ENCODE measurements around the gene CFAP46.
"Not testable (repeated sequence)": the region's sequence is repeated elsewhere in the genome, so short reads cannot be mapped to it uniquely, and the experiment has no call there.

Gene CFAP46

GRCh38 chr10:132793871-132794849 lies 148.2 kb downstream of the CFAP46 start:
- Histone ChIP-seq H3K36me3 (ENCODE audit: insufficient read depth, insufficient read length, low read length) (no peaks in the 10 kb centered on the region), H3K4me1 (ENCODE audit: insufficient read depth, insufficient read length) (no peaks in the 10 kb centered on the region), H3K9me3 (ENCODE audit: insufficient read depth, low read length) (no peaks in the 10 kb centered on the region), H3K4me3 (ENCODE audit: insufficient read length, low read depth) (no peak overlapping the region), H3K9ac (ENCODE audit: insufficient read length, low read depth) (no peak overlapping the region), H3K27me3 (ENCODE audit: insufficient read depth, insufficient read length) (peaks cover 26% of the 10 kb centered on the region)
- no peak for DNase-seq (ENCODE audit: low read depth, low spot score)
- TF ChIP-seq ZNF274 (IDR thresholded peaks at IDR 0.05; ENCODE audit: low read depth, low read length), result no peak
- TF ChIP-seq SUZ12 (IDR thresholded peaks at IDR 0.05; ENCODE audit: extremely low read depth, insufficient read depth, insufficient read length), result no peak
- TF ChIP-seq YY1 (IDR thresholded peaks at IDR 0.05; ENCODE audit: insufficient read depth, insufficient read length), result no peak

GRCh38 chr10:132793213-132793612 lies 149.2 kb downstream of the CFAP46 start:
- TF ChIP-seq YY1 (IDR thresholded peaks at IDR 0.05; ENCODE audit: insufficient read depth, insufficient read length) (no peak), ZNF274 (IDR thresholded peaks at IDR 0.05; ENCODE audit: low read depth, low read length) (no peak), SUZ12 (IDR thresholded peaks at IDR 0.05; ENCODE audit: extremely low read depth, insufficient read depth, insufficient read length) (no peak)
- Histone ChIP-seq H3K4me1 (ENCODE audit: insufficient read depth, insufficient read length) (no peaks in the 10 kb centered on the region), H3K36me3 (ENCODE audit: insufficient read depth, insufficient read length, low read length) (no peaks in the 10 kb centered on the region), H3K9ac (ENCODE audit: insufficient read length, low read depth) (no peak overlapping the region), H3K9me3 (ENCODE audit: insufficient read depth, low read length) (no peaks in the 10 kb centered on the region), H3K27me3 (ENCODE audit: insufficient read depth, insufficient read length) (peaks cover 35% of the 10 kb centered on the region), H3K4me3 (ENCODE audit: insufficient read length, low read depth) (no peak overlapping the region)
- no peak for DNase-seq (ENCODE audit: low read depth, low spot score)

GRCh38 chr10:132792796-132793195 lies 149.6 kb downstream of the CFAP46 start:
- no peak for DNase-seq (ENCODE audit: low read depth, low spot score)
- Histone ChIP-seq H3K4me1 (ENCODE audit: insufficient read depth, insufficient read length) (no peaks in the 10 kb centered on the region), H3K4me3 (ENCODE audit: insufficient read length, low read depth) (no peak overlapping the region), H3K9ac (ENCODE audit: insufficient read length, low read depth) (no peak overlapping the region), H3K36me3 (ENCODE audit: insufficient read depth, insufficient read length, low read length) (no peaks in the 10 kb centered on the region), H3K27me3 (ENCODE audit: insufficient read depth, insufficient read length) (peaks cover 40% of the 10 kb centered on the region), H3K9me3 (ENCODE audit: insufficient read depth, low read length) (no peaks in the 10 kb centered on the region)
- TF ChIP-seq YY1 (IDR thresholded peaks at IDR 0.05; ENCODE audit: insufficient read depth, insufficient read length) (no peak), ZNF274 (IDR thresholded peaks at IDR 0.05; ENCODE audit: low read depth, low read length) (no peak), SUZ12 (IDR thresholded peaks at IDR 0.05; ENCODE audit: extremely low read depth, insufficient read depth, insufficient read length) (no peak)

- H3K9me3 ChIP-seq (ENCODE audit: insufficient read depth, low read length); DNase-seq (ENCODE audit: low read depth, low spot score); H3K36me3 ChIP-seq (ENCODE audit: insufficient read depth, insufficient read length, low read length); H3K4me1 ChIP-seq (ENCODE audit: insufficient read depth, insufficient read length); H3K4me3 ChIP-seq (ENCODE audit: insufficient read length, low read depth); H3K9ac ChIP-seq (ENCODE audit: insufficient read length, low read depth): not testable (repeated sequence)
- H3K27me3 ChIP-seq (ENCODE audit: insufficient read depth, insufficient read length), result peaks cover 45% of the 10 kb centered on the region
Observed at GRCh38 chr10:132792099-132792498, 150.3 kb downstream of the CFAP46 start.

GRCh38 chr10:132790934-132791829 lies 151.2 kb downstream of the CFAP46 start:
- no peak for DNase-seq (ENCODE audit: low read depth, low spot score)
- TF ChIP-seq SUZ12 (IDR thresholded peaks at IDR 0.05; ENCODE audit: extremely low read depth, insufficient read depth, insufficient read length) (no peak), YY1 (IDR thresholded peaks at IDR 0.05; ENCODE audit: insufficient read depth, insufficient read length) (no peak), ZNF274 (IDR thresholded peaks at IDR 0.05; ENCODE audit: low read depth, low read length) (no peak)
- H3K27me3 ChIP-seq (ENCODE audit: insufficient read depth, insufficient read length), result peaks cover 54% of the 10 kb centered on the region
- no peaks in the 10 kb centered on the region for H3K36me3 ChIP-seq (ENCODE audit: insufficient read depth, insufficient read length, low read length)
- H3K4me3 ChIP-seq (ENCODE audit: insufficient read length, low read depth), result no peak overlapping the region
- no peaks in the 10 kb centered on the region for H3K4me1 ChIP-seq (ENCODE audit: insufficient read depth, insufficient read length)
- no peaks in the 10 kb centered on the region for H3K9me3 ChIP-seq (ENCODE audit: insufficient read depth, low read length)
- H3K9ac ChIP-seq (ENCODE audit: insufficient read length, low read depth), result no peak overlapping the region

GRCh38 chr10:132790470-132790869 lies 151.9 kb downstream of the CFAP46 start:
- peaks cover 58% of the 10 kb centered on the region for H3K27me3 ChIP-seq (ENCODE audit: insufficient read depth, insufficient read length)
- TF ChIP-seq ZNF274 (IDR thresholded peaks at IDR 0.05; ENCODE audit: low read depth, low read length), result no peak
- TF ChIP-seq YY1 (IDR thresholded peaks at IDR 0.05; ENCODE audit: insufficient read depth, insufficient read length), result no peak
- no peak for TF ChIP-seq SUZ12 (IDR thresholded peaks at IDR 0.05; ENCODE audit: extremely low read depth, insufficient read depth, insufficient read length)
- no peaks in the 10 kb centered on the region for H3K36me3 ChIP-seq (ENCODE audit: insufficient read depth, insufficient read length, low read length)
- DNase-seq (ENCODE audit: low read depth, low spot score), result no peak
- H3K9me3 ChIP-seq (ENCODE audit: insufficient read depth, low read length), result no peaks in the 10 kb centered on the region
- no peak overlapping the region for H3K4me3 ChIP-seq (ENCODE audit: insufficient read length, low read depth)
- no peak overlapping the region for H3K9ac ChIP-seq (ENCODE audit: insufficient read length, low read depth)
- no peaks in the 10 kb centered on the region for H3K4me1 ChIP-seq (ENCODE audit: insufficient read depth, insufficient read length)

GRCh38 chr10:132789659-132790148 lies 152.7 kb downstream of the CFAP46 start:
- Histone ChIP-seq H3K27me3 (ENCODE audit: insufficient read depth, insufficient read length) (peaks cover 66% of the 10 kb centered on the region), H3K9ac (ENCODE audit: insufficient read length, low read depth) (no peak overlapping the region), H3K4me3 (ENCODE audit: insufficient read length, low read depth) (no peak overlapping the region), H3K4me1 (ENCODE audit: insufficient read depth, insufficient read length) (no peaks in the 10 kb centered on the region), H3K36me3 (ENCODE audit: insufficient read depth, insufficient read length, low read length) (no peaks in the 10 kb centered on the region), H3K9me3 (ENCODE audit: insufficient read depth, low read length) (no peaks in the 10 kb centered on the region)
- no peak for DNase-seq (ENCODE audit: low read depth, low spot score)
- TF ChIP-seq YY1 (IDR thresholded peaks at IDR 0.05; ENCODE audit: insufficient read depth, insufficient read length), result no peak
- TF ChIP-seq ZNF274 (IDR thresholded peaks at IDR 0.05; ENCODE audit: low read depth, low read length), result no peak
- TF ChIP-seq SUZ12 (IDR thresholded peaks at IDR 0.05; ENCODE audit: extremely low read depth, insufficient read depth, insufficient read length), result no peak
